Muscle of back (tissue), 11 donors: ENCODE results near the gene IL1A. TPM values are rescaled to one million over a fixed set of nuclear protein-coding genes. Genes with fewer than 3 reads are reported as not detected.

ENCODE experiments used
- DNase-seq, 3 donors: peaks; one replicate each; pipeline versions ENCODE4 v3.0.0 to v3.0.0-alpha.2; 2013
- polyA plus RNA-seq, 10 donors: library from polyadenylated mRNA; unstranded; fragments of 120-200 nt; gene quantifications; one replicate each; pipeline ENCODE4 v1.2.1, GENCODE V29; 2013; ENCODE audit not compliant: insufficient read length in 10 of 10

The IL1A gene
- polyA plus RNA-seq, 10 donors, result 0.10 to 0.23 TPM; not detected in 8

- DNase-seq, result no peak
Observed at GRCh38 chr2:112818094-112818902, 34.0 kb upstream of the IL1A start.

GRCh38 chr2:112817082-112817689 lies 32.9 kb upstream of the IL1A start:
- DNase-seq, result no peak

- DNase-seq, result no peak
Observed at GRCh38 chr2:112814278-112814677, 30.0 kb upstream of the IL1A start.

GRCh38 chr2:112813280-112813966 lies 29.1 kb upstream of the IL1A start:
- no peak for DNase-seq

GRCh38 chr2:112812318-112813267 lies 28.3 kb upstream of the IL1A start:
- DNase-seq, result peak; percentile 12 to 78 (median 43)

GRCh38 chr2:112811841-112812306 lies 27.6 kb upstream of the IL1A start:
- peak; percentile 17 to 83 (median 56) for DNase-seq

GRCh38 chr2:112811276-112811831 lies 27.1 kb upstream of the IL1A start:
- DNase-seq, result no peak

- DNase-seq, result no peak
Observed at GRCh38 chr2:112809112-112809511, 24.8 kb upstream of the IL1A start.

- DNase-seq, result no peak
Observed at GRCh38 chr2:112807233-112807807, 23.0 kb upstream of the IL1A start.

- no peak for DNase-seq
Observed at GRCh38 chr2:112805542-112805941, 21.2 kb upstream of the IL1A start.

- DNase-seq, result peak in 1 of 3 donors; percentile 83
Observed at GRCh38 chr2:112803691-112804521, 19.6 kb upstream of the IL1A start.

GRCh38 chr2:112800881-112801583 lies 16.7 kb upstream of the IL1A start:
- no peak for DNase-seq

GRCh38 chr2:112798979-112799975 lies 15.0 kb upstream of the IL1A start:
- DNase-seq, result no peak

GRCh38 chr2:112796486-112796885 lies 12.2 kb upstream of the IL1A start:
- DNase-seq, result no peak

- no peak for DNase-seq
Observed at GRCh38 chr2:112795774-112796173, 11.5 kb upstream of the IL1A start.

- no peak for DNase-seq
Observed at GRCh38 chr2:112794841-112795240, 10.5 kb upstream of the IL1A start.

- peak in 2 of 3 donors; percentile 42 to 77 for DNase-seq
Observed at GRCh38 chr2:112794131-112794733, 9.9 kb upstream of the IL1A start.
